BLaER1 treated with 17β-estradiol and CSF1 and Interleukin-3, amounts not matched to agents 10 nM and 100 nM (cell line): ENCODE measurements around the gene HAND1.

Source experiments
- H3K27ac ChIP-seq, 11 experiments: shearing (Covaris generic); formaldehyde crosslinking; 2 replicates each; pipeline ENCODE4 v1.8.1; 2022
- H3K27me3 ChIP-seq, 11 experiments: shearing (Covaris generic); formaldehyde crosslinking; 2 replicates each; pipeline ENCODE4 v1.8.1; 2022
- H3K36me3 ChIP-seq, 11 experiments: shearing (Covaris generic); formaldehyde crosslinking; 2 replicates each; pipeline ENCODE4 v1.8.1; 2022
- H3K4me1 ChIP-seq, 10 experiments: shearing (Covaris generic); formaldehyde crosslinking; 2 replicates each; pipeline ENCODE4 v1.8.1; 2022
- H3K4me2 ChIP-seq, 11 experiments: shearing (Covaris generic); formaldehyde crosslinking; 2 replicates each; pipeline ENCODE4 v1.8.1; 2022
- H3K4me3 ChIP-seq, 10 experiments: shearing (Covaris generic); formaldehyde crosslinking; 2 replicates each; pipeline ENCODE4 v1.8.1; 2022
- H3K9ac ChIP-seq, 11 experiments: shearing (Covaris generic); formaldehyde crosslinking; 2 replicates each; pipeline ENCODE4 v1.8.1; 2022
- H3K9me3 ChIP-seq, 11 experiments: shearing (Covaris generic); formaldehyde crosslinking; replicated peaks in 1 of 11; 2 replicates each; pipeline ENCODE4 v1.8.1; 2022
- H4K20me1 ChIP-seq, 11 experiments: shearing (Covaris generic); formaldehyde crosslinking; 2 replicates each; pipeline ENCODE4 v1.8.1; 2022
- Cebpa-rat ChIP-seq, 11 experiments: shearing (Covaris generic); IDR thresholded peaks; 2 replicates each; pipeline ENCODE4 v1.8.1; 2022

The HAND1 gene

DNA sequence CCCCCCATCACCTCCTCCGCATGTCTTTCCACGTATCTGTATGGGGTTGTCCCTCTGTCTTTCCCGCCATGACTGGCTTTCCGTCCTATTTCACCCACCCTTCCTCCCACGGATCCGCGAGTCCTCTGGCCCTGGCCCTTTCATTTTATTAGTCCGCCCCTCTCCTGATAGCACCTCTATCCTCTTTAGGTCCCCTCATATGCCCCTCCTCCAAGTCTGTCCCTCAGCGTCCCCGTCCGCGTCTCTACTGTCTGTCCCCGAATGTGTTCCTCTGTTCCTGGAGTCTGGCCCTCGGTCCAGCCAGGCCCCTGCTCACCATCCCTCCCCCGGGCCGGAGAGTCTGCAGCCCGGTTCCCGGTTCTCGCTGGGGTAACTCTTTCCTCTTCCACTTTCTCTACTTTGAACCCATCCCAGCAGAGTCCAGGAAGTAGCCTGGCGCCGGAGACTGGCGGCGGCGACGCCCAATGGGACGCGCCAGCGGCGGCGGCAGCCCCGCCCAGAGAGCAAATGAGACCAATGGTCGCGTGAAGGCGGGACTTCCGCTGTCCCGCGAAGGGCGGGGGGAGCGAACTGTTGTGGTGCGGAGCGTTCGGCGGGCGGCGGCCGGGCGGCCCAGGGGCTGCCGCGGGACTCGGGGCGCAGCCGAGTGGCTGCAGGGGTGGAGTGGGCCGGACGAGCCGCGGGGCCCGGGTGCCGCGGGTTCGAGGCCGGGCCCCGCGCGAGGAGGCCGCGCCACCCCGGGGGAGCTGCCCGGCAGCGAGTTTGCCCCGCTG lies 32.4 kb downstream of the HAND1 start, which contains the start of gene SAP30L:
Gene SAP30L, plus strand, starts transcription at position 576 of the 773 bp plus-strand sequence. CDS start 608 bp downstream, outside the sequence.
- peak within 1 kb of the TSS; percentile 86 to 94 (median 91) for H3K9ac ChIP-seq
- H3K27ac ChIP-seq = peak within 1 kb of the TSS; percentile 70 to 87 (median 84)
- no peaks in the 10 kb centered on the region for H3K9me3 ChIP-seq
- peaks cover 40 to 46% (median 44%) of the 10 kb centered on the region in 11 experiments; a peak in 21 of 22 replicates for H4K20me1 ChIP-seq
- TF ChIP-seq Cebpa-rat (IDR thresholded peaks at IDR 0.05) = no peak
- H3K36me3 ChIP-seq = peaks cover 27 to 43% (median 35%) of the 10 kb centered on the region in 11 experiments
- H3K4me1 ChIP-seq = peaks cover 34 to 48% (median 41%) of the 10 kb centered on the region in 10 experiments
- H3K4me3 ChIP-seq = peak within 1 kb of the TSS; percentile 95 to 99 (median 98)
- H3K4me2 ChIP-seq = peak within 1 kb of the TSS; percentile 92 to 99 (median 97)
- H3K27me3 ChIP-seq = no peaks in the 10 kb centered on the region

DNA sequence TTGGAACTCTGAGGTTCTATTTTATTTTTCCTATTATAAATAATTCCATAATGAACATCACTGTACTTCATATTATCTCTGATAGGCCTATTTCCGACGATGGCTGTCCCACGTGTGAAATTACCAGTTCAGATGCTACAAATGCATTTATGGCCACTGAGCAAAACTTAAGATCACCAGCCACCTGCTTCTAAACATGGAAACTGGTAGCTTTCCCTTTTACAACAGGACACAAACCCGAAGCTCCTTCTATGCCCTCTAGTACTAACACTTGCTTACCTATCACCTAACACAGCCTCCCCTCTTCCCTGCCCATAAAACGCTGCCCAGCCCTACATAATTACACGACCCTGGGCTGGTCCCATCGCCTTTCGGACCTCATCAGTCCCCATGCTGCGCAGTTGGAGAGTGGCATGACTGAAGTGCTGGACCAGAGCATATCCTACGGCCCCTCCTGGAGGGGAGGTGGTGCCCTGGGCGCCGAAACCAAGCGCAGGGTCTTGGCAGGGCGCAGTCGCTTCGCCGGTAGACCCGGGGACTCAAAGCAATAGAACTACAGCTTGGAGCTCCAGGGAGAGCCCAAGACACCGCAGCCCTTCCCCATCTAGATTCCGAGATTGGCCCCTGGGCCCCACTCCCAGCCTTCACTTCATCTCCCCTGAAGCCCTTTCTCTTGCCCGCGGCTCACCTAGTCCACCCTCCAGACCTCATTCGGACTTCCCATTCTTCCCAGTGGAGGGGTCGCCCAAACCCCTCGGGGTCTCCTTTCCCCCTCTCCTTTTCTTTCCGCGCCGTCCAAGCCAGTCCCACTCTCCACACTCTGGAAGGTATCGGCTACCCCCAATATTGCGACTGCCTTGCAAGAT lies 33.2 kb downstream of the HAND1 start:
- H3K9ac ChIP-seq = peak overlapping the region; percentile 83 to 94 (median 91)
- H3K27me3 ChIP-seq = no peaks in the 10 kb centered on the region
- H3K4me1 ChIP-seq = peaks cover 34 to 45% (median 40%) of the 10 kb centered on the region in 10 experiments
- peak overlapping the region; percentile 91 to 99 (median 97) for H3K4me2 ChIP-seq
- no peak for TF ChIP-seq Cebpa-rat (IDR thresholded peaks at IDR 0.05)
- H4K20me1 ChIP-seq = peaks cover 32 to 38% (median 38%) of the 10 kb centered on the region in 11 experiments; a peak in 20 of 22 replicates
- H3K4me3 ChIP-seq = peak overlapping the region; percentile 95 to 99 (median 98)
- peak overlapping the region; percentile 43 to 87 (median 84) for H3K27ac ChIP-seq
- no peaks in the 10 kb centered on the region for H3K9me3 ChIP-seq
- peaks cover 33 to 43% (median 37%) of the 10 kb centered on the region in 11 experiments for H3K36me3 ChIP-seq

DNA sequence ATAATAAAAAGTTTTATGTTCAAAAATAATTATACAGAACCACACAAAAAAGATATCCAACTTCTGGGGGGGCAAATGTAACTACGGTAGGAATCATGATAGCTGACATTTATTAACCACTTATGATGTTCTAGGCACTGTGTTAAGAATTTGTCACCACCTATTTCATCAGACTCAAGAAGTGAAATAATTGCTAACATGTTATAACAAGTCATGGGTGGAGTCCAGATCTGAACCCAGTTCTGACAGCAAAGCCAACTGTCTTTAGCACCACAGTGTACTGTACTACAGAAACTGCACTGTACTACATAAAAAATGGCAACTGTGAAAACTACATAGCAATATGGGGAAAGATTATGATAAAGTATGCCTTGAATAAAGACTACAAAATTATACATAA lies 35.2 kb downstream of the HAND1 start:
- no peak overlapping the region for H3K27ac ChIP-seq
- H3K9me3 ChIP-seq = no peaks in the 10 kb centered on the region
- peaks cover 48 to 55% (median 52%) of the 10 kb centered on the region in 11 experiments for H3K36me3 ChIP-seq
- no peak overlapping the region for H3K4me2 ChIP-seq
- no peak overlapping the region for H3K9ac ChIP-seq
- no peak for TF ChIP-seq Cebpa-rat (IDR thresholded peaks at IDR 0.05)
- peaks cover 12 to 19% (median 18%) of the 10 kb centered on the region in 11 experiments; a peak in 20 of 22 replicates for H4K20me1 ChIP-seq
- no peak overlapping the region for H3K4me3 ChIP-seq
- H3K4me1 ChIP-seq = peaks cover 18 to 25% (median 21%) of the 10 kb centered on the region in 10 experiments
- no peaks in the 10 kb centered on the region for H3K27me3 ChIP-seq

DNA sequence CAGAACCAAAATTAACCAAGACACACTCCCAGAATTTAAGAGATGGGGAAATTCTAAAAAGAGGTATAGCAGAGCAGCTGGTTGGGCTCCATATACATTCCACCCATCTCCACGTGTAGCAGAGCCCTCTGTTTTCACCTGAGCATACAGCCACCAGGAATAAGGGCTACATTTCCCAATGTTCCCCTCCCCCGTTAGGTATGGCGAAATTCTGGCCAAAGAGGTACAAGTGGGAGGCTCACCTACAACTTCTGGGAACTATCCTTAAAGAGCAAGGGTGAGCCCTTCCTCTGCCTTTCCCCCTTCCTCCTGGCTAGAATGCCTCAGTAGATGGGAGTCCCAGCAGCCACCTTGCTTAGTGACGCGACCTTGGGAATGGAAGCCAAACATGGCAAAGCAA lies 37.5 kb downstream of the HAND1 start:
- Histone ChIP-seq H4K20me1 (no peaks in the 10 kb centered on the region; a peak in 1 of 22 replicates), H3K27ac (no peak overlapping the region), H3K36me3 (peaks cover 71 to 77% (median 74%) of the 10 kb centered on the region in 11 experiments), H3K9me3 (no peaks in the 10 kb centered on the region), H3K27me3 (no peaks in the 10 kb centered on the region), H3K4me3 (no peak overlapping the region), H3K9ac (no peak overlapping the region), H3K4me2 (no peak overlapping the region), H3K4me1 (peaks cover 8 to 15% (median 11%) of the 10 kb centered on the region in 10 experiments)
- TF ChIP-seq Cebpa-rat (IDR thresholded peaks at IDR 0.05) = no peak

DNA sequence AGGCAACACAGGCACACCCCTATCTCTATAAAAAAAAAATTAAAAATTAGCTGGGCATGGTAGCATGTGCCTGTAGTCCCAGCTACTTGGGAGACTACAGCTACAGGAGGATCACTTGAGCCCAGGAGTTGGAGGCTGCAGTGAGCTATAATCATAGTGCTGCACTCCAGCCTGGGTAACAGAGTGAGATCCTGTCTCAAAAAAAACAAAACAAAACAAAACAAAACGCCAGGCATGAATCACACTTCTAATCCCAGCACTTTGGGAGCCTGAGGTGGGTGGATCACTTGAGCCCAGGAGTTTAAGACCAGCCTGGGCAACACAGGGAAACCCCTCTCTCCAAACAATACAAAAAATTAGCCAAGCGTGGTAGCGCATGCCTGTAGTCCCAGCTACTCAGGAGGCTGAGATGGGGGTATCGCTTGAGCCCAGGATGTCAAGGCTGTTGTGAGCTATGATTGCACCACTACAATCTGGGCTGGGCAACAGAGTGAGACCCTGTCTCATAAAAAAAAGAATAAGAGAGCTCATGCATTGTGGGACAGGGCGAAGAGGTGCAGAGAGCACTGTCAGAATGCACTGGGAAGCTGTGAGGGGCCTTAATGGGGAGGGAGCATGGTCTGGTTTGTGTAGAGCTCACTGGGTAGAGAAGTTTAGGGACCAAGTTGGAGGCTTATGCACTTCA lies 40.6 kb downstream of the HAND1 start:
- Histone ChIP-seq H3K27me3 (no peaks in the 10 kb centered on the region), H3K27ac (no peak overlapping the region), H3K4me1 (peaks cover 0 to 13% (median 0%) of the 10 kb centered on the region in 10 experiments; a peak in 3 of 20 replicates), H4K20me1 (no peaks in the 10 kb centered on the region), H3K4me2 (no peak overlapping the region), H3K4me3 (no peak overlapping the region), H3K9ac (no peak overlapping the region), H3K9me3 (no peaks in the 10 kb centered on the region), H3K36me3 (peaks cover 70 to 90% (median 82%) of the 10 kb centered on the region in 11 experiments)
- no peak for TF ChIP-seq Cebpa-rat (IDR thresholded peaks at IDR 0.05)

DNA sequence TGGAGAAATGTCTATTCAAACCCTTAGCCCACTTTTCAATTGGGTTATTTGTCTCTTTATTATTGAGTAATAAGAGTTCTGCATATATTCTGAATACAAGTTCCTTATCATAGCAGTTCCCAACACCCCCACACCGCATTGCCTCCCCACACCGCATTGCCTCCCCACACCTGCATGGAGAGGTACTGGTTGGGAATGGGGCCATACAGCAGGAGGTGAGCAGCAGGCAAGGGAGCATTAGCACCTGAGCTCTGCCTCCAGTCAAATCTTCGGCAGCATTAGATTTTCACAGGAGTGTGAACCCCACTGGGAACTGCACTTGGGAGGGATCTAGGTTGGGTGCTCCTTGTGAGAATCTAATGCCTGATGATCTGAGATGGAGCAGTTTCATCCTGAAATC lies 42.8 kb downstream of the HAND1 start:
- Histone ChIP-seq H3K9me3 (no peaks in the 10 kb centered on the region), H3K9ac (no peak overlapping the region), H3K4me3 (no peak overlapping the region), H3K27ac (no peak overlapping the region), H4K20me1 (no peaks in the 10 kb centered on the region), H3K4me2 (no peak overlapping the region), H3K36me3 (peaks cover 48 to 77% (median 61%) of the 10 kb centered on the region in 11 experiments), H3K4me1 (peaks cover 0 to 13% (median 0%) of the 10 kb centered on the region in 10 experiments; a peak in 3 of 20 replicates), H3K27me3 (no peaks in the 10 kb centered on the region)
- no peak for TF ChIP-seq Cebpa-rat (IDR thresholded peaks at IDR 0.05)

DNA sequence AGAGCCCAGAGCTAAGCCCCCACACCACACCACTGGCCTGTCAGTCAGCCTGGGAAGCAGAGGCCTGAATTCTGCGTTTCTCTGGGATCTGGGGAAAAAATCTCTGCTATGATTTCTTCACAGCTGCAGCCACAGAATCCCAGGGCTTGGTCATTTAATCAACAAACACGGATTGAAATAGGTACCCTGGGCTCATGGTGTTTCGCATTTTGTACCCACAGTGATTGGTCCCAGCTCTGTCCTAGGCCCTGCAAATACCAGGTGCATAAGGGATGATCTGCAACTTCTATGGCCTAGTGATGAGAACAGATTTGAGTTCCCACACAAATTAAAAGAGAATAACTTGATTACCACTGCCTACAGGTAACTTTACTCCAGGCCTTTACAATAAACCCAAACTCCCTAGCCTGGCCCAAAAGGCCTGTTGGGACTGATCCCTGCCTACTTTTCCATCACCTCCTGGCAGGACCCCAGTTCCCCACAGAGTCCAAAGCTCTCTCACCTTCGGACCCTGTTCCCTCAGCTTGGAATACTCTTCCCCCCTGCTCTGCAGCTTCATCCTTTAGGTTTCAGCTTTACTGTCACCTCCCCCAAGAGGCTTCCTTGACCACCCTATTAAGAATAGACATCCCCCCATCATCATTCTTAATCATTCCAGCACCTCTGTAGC lies 46.9 kb downstream of the HAND1 start:
- Histone ChIP-seq H3K27me3 (no peaks in the 10 kb centered on the region), H3K9ac (no peak overlapping the region), H4K20me1 (no peaks in the 10 kb centered on the region), H3K27ac (no peak overlapping the region), H3K36me3 (peaks cover 12 to 39% (median 20%) of the 10 kb centered on the region in 11 experiments), H3K9me3 (no peaks in the 10 kb centered on the region), H3K4me3 (no peak overlapping the region), H3K4me1 (peaks cover 0 to 13% (median 0%) of the 10 kb centered on the region in 10 experiments; a peak in 3 of 20 replicates), H3K4me2 (no peak overlapping the region)
- no peak for TF ChIP-seq Cebpa-rat (IDR thresholded peaks at IDR 0.05)

DNA sequence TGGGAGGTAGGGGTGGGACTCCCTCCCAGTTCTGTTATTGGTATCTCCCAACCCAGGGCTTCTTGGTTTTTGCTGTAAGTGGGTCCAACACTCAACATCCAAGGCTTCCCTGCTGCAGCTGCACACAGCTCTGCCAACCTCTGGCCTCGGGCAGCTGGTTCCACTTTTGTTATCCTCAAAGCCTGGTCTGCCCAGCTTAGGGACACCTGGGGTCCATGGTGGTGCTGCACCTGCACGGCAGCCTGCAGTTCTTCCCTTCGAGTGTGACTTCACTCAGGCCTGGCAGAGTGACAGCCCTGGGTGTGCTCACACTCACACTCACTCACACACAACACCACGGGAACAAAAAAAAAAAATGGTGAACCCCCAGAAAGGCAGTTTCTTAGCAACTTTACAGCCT lies 47.6 kb downstream of the HAND1 start:
- no peak overlapping the region for H3K4me2 ChIP-seq
- no peaks in the 10 kb centered on the region for H3K27me3 ChIP-seq
- no peak overlapping the region for H3K4me3 ChIP-seq
- peaks cover 6 to 33% (median 14%) of the 10 kb centered on the region in 11 experiments; a peak in 16 of 22 replicates for H3K36me3 ChIP-seq
- no peaks in the 10 kb centered on the region for H3K9me3 ChIP-seq
- no peak for TF ChIP-seq Cebpa-rat (IDR thresholded peaks at IDR 0.05)
- H3K4me1 ChIP-seq = peaks cover 0 to 13% (median 0%) of the 10 kb centered on the region in 10 experiments; a peak in 3 of 20 replicates
- no peak overlapping the region for H3K27ac ChIP-seq
- H3K9ac ChIP-seq = no peak overlapping the region
- H4K20me1 ChIP-seq = no peaks in the 10 kb centered on the region
